GM12878 (cell line): ENCODE measurements around the gene FGF11. TPM values are rescaled to one million over a fixed set of nuclear protein-coding genes. Genes with fewer than 3 reads are reported as not detected.

Source experiments
- ATAC-seq: fragments of 200-7000 bp; cut with Tn5 transposase; 3 replicates; pipeline ENCODE4 v1.9.1; 2020; ENCODE audit warnings: mild to moderate bottlenecking, moderate library complexity
- BruUV-seq: library from RNA; stranded (reverse); fragments of 400-500 nt; replicated peaks from 2 replicates; lab custom pipeline; 2021; lab: Mats Ljungman, UMichigan
- CTCF ChIA-PET: fragments of 300-600 bp; sonication (Branson Sonifier 250); formaldehyde crosslinking; extraction: SDS; loops from one replicate; lab custom pipeline; 2021; ENCODE audit warnings: inconsistent platforms; lab: Yijun Ruan, JAX
- POLR2A ChIA-PET: fragments of 350-600 bp; formaldehyde crosslinking; extraction: SDS; loops from one replicate; lab custom pipeline; 2021; ENCODE audit warnings: inconsistent platforms; lab: Charles Lee
- RAD21 ChIA-PET: fragments of 300-600 bp; sonication (Branson Sonifier 250); formaldehyde crosslinking; loops from one replicate; lab custom pipeline; 2023; ENCODE audit warnings: antibody characterized with exemption; ENCODE audit not compliant: unreplicated experiment; lab: Charles Lee
- SMC1A ChIA-PET: fragments of 300-600 bp; sonication (Branson Sonifier 250); formaldehyde crosslinking; loops from one replicate; lab custom pipeline; 2023; ENCODE audit not compliant: unreplicated experiment, uncharacterized antibody; lab: Charles Lee
- DNase-seq: peaks from one replicate; pipeline ENCODE4 v3.0.0-alpha.2; 2011; ENCODE audit warnings: low read depth, low spot score
- FAIRE-seq: peaks from 3 replicates; lab custom pipeline; 2011; peaks lifted over from hg19 to GRCh38; lab: Jason Lieb, UNC
- H2AFZ ChIP-seq: 2 replicates; pipeline ENCODE4 v1.6.0; 2011; ENCODE audit warnings: low read depth, low read length, control low read depth; ENCODE audit not compliant: control insufficient read depth
- H3K27ac ChIP-seq: 2 replicates; pipeline ENCODE4 v1.5.1; 2011; ENCODE audit warnings: control low read depth; ENCODE audit not compliant: control insufficient read depth, insufficient read depth
- H3K27me3 ChIP-seq, 2 experiments: replicated peaks in 1 of 2; 2 replicates each; pipeline versions ENCODE4 v1.6.0 to v1.6.1; 2011; ENCODE audit warnings: low read length in 1 of 2; ENCODE audit not compliant: control insufficient read depth in 2 of 2, insufficient read depth in 2 of 2
- H3K36me3 ChIP-seq, 2 experiments: 2 replicates each; pipeline ENCODE4 v1.5.1; 2011; ENCODE audit warnings: low read length in 1 of 2; ENCODE audit not compliant: control insufficient read depth in 2 of 2, insufficient read depth in 2 of 2
- H3K4me1 ChIP-seq: 2 replicates; pipeline ENCODE4 v1.6.1; 2011; ENCODE audit warnings: mild to moderate bottlenecking, low read length, moderate library complexity, mixed read lengths; ENCODE audit not compliant: control insufficient read depth, insufficient read depth
- H3K4me2 ChIP-seq: 2 replicates; pipeline ENCODE4 v1.6.0; 2011; ENCODE audit warnings: control low read depth; ENCODE audit not compliant: control insufficient read depth, insufficient read depth
- H3K4me3 ChIP-seq: fragments of 200-600 bp; sonication (generic); 2 replicates; pipeline ENCODE4 v1.5.1; 2016
- H3K79me2 ChIP-seq: 2 replicates; pipeline ENCODE4 v1.6.0; 2011; ENCODE audit warnings: low read length; ENCODE audit not compliant: control insufficient read depth, insufficient read depth
- H3K9ac ChIP-seq: 2 replicates; pipeline ENCODE4 v1.8.0; 2011; ENCODE audit warnings: low read length, control low read depth, mixed read lengths; ENCODE audit not compliant: control insufficient read depth, insufficient read depth
- H3K9me3 ChIP-seq: replicated peaks from 3 replicates; pipeline ENCODE4 v1.5.1; 2011; ENCODE audit warnings: mild to moderate bottlenecking, low read length; ENCODE audit not compliant: control insufficient read depth, insufficient read depth
- H4K20me1 ChIP-seq: 2 replicates; pipeline ENCODE4 v1.6.0; 2011; ENCODE audit not compliant: control insufficient read depth, insufficient read depth
- BRCA1 ChIP-seq: IDR thresholded peaks from 2 replicates; pipeline ENCODE4 v1.6.1; 2011; ENCODE audit warnings: low read depth, low read length, improper control_type of control experiment
- E2F8 ChIP-seq: fragments of 450-650 bp; IDR thresholded peaks from 2 replicates; pipeline ENCODE4 v1.6.1; 2018; ENCODE audit warnings: mild to moderate bottlenecking, low read depth, moderate library complexity; ENCODE audit not compliant: partially characterized antibody
- IRF3 ChIP-seq: fragments of 450-650 bp; IDR thresholded peaks from 2 replicates; pipeline ENCODE4 v1.6.1; 2014; ENCODE audit warnings: mild to moderate bottlenecking
- PAX5 ChIP-seq: IDR thresholded peaks from 2 replicates; pipeline ENCODE4 v1.6.1; 2011; ENCODE audit warnings: low read depth, low read length, borderline replicate concordance
- STAT1 ChIP-seq: fragments of 450-650 bp; conservative IDR thresholded peaks from 2 replicates; pipeline ENCODE4 v1.6.1; 2014; ENCODE audit warnings: antibody characterized with exemption, mild to moderate bottlenecking
- ZZZ3 ChIP-seq: IDR thresholded peaks from 2 replicates; pipeline ENCODE4 v1.6.1; 2011; ENCODE audit warnings: low read depth; ENCODE audit not compliant: control insufficient read depth, insufficient read length
- WGBS: methylation state at CpG from one replicate; pipeline ENCODE4 v1.1.6; 2016; ENCODE audit warnings: low lambda C conversion rate; ENCODE audit not compliant: insufficient replicate concordance, insufficient coverage; ENCODE audit errors: missing lambda C conversion rate; 5-methylcytosine and 5-hydroxymethylcytosine counted together
- in situ Hi-C: fragments of 300-500 bp; cut with MboI; formaldehyde crosslinking; loops from 9 replicates; pipeline ENCODE4 v1.14.3; 2018; ENCODE audit warnings: mixed read lengths
- intact Hi-C: fragments of 100-400 bp; cut with micrococcal nuclease; formaldehyde crosslinking; loops from one replicate; pipeline ENCODE4 v1.14.2; 2022; ENCODE audit not compliant: unreplicated experiment
- polyA plus RNA-seq, 11 experiments: library from polyadenylated mRNA; depleted of rRNA in 4 of 11; unstranded in 6 of 11; stranded (reverse) in 5 of 11; fragments of >200 nt; fragmentation: Nextera tagmentation in 4 of 11; fragmentation: Illumina TruSeq in 1 of 11; extraction: Ambion mirVana in 4 of 11; extraction: Trizol in 1 of 11; gene quantifications; 1 replicate in 1 of 11; 2 replicates in 10 of 11; pipeline versions ENCODE4 v1.2.1 to v1.2.3, GENCODE V29; 2011 to 2016; ENCODE audit warnings: inconsistent platforms in 2 of 11, missing spikeins in 2 of 11, low read depth in 1 of 11
- total RNA-seq, 4 experiments: library from RNA; depleted of rRNA in 3 of 4; stranded (reverse); fragments of >200 nt in 3 of 4; fragmentation: Illumina TruSeq in 1 of 4; extraction: Trizol in 1 of 4; gene quantifications; 2 replicates each; pipeline versions ENCODE4 v1.2.1 to v1.2.3, GENCODE V29; 2013 to 2021

The FGF11 gene
- total and polyA plus RNA-seq, 10 of the 15 experiments (the other 5 are each of a cell fraction or from before 2014, with no cell fraction given): 0.69 to 21.1 (median 2.6) TPM

- Histone ChIP-seq H3K9ac (no peak overlapping the region), H2AFZ (no peak overlapping the region), H3K9me3 (no peaks in the 10 kb centered on the region), H3K27ac (no peak overlapping the region), H3K27me3 (no peaks in the 10 kb centered on the region; a peak in 2 of 4 replicates), H3K4me2 (no peak overlapping the region), H3K4me1 (no peaks in the 10 kb centered on the region), H3K36me3 (no peaks in the 10 kb centered on the region), H4K20me1 (no peaks in the 10 kb centered on the region)
- FAIRE-seq: no peak
- intact Hi-C loops: no loop called here
- in situ Hi-C loops: no loop called here
- RAD21 ChIA-PET: no interaction called here
- SMC1A ChIA-PET: no interaction called here
- 76% methylated on average over 34 of the region's 54 CpGs for WGBS
- DNase-seq: no peak
- CTCF ChIA-PET: no interaction called here
- no peak for TF ChIP-seq BRCA1
- no peak for TF ChIP-seq STAT1
- no peak for TF ChIP-seq PAX5
- TF ChIP-seq ZZZ3: no peak
- TF ChIP-seq E2F8: no peak
- TF ChIP-seq IRF3: no peak
- TF ChIP-seq, all 136 proteins: peak for 0
- BruUV-seq: no TSS peak
- ATAC-seq: no peak
- POLR2A ChIA-PET: no interaction called here
- no peaks in the 10 kb centered on the region for H3K79me2 ChIP-seq
- no peak overlapping the region for H3K4me3 ChIP-seq
Measured at GRCh38 chr17:7417056-7417655, 22.2 kb upstream of the FGF11 start.
